Measurements from ENCODE around the gene CARD11.

CARD11 gene

GRCh38 chr7:3013975-3014792, 29.5 kb downstream of the CARD11 start:
- no peak for DNase-seq

- no peak for DNase-seq
Measured at GRCh38 chr7:3011211-3011852, 32.3 kb downstream of the CARD11 start.

GRCh38 chr7:3010161-3010560, 33.5 kb downstream of the CARD11 start:
- DNase-seq = no peak

- DNase-seq = no peak
Measured at GRCh38 chr7:3009086-3009485, 34.6 kb downstream of the CARD11 start.

GRCh38 chr7:3008386-3008785, 35.3 kb downstream of the CARD11 start:
- DNase-seq = no peak

- DNase-seq = no peak
Measured at GRCh38 chr7:3007696-3008095, 36.0 kb downstream of the CARD11 start.

GRCh38 chr7:3005257-3005656, 38.4 kb downstream of the CARD11 start:
- no peak for DNase-seq

- DNase-seq = no peak
Measured at GRCh38 chr7:3003936-3004335, 39.7 kb downstream of the CARD11 start.

- no peak for DNase-seq
Measured at GRCh38 chr7:3002631-3003030, 41.0 kb downstream of the CARD11 start.

- no peak for DNase-seq
Measured at GRCh38 chr7:3000566-3000965, 43.1 kb downstream of the CARD11 start.

GRCh38 chr7:2999078-2999500, 44.6 kb downstream of the CARD11 start:
- DNase-seq = no peak

- DNase-seq = no peak
Measured at GRCh38 chr7:2997014-2997413, 46.7 kb downstream of the CARD11 start.

GRCh38 chr7:2996141-2996540, 47.5 kb downstream of the CARD11 start:
- no peak for DNase-seq

- DNase-seq = no peak
Measured at GRCh38 chr7:2993868-2994267, 49.8 kb downstream of the CARD11 start.

- DNase-seq = no peak
Measured at GRCh38 chr7:2993396-2993795, 50.3 kb downstream of the CARD11 start.

- DNase-seq = no peak
Measured at GRCh38 chr7:2990949-2991470, 52.7 kb downstream of the CARD11 start.

- no peak for DNase-seq
Measured at GRCh38 chr7:2986561-2986960, 57.1 kb downstream of the CARD11 start.

- DNase-seq = no peak
Measured at GRCh38 chr7:2985866-2986265, 57.8 kb downstream of the CARD11 start.

- DNase-seq = no peak
Measured at GRCh38 chr7:2984091-2984490, 59.6 kb downstream of the CARD11 start.

GRCh38 chr7:2983586-2983985, 60.1 kb downstream of the CARD11 start:
- no peak for DNase-seq

- peak; percentile 63 for DNase-seq
Measured at GRCh38 chr7:2982831-2983230, 60.8 kb downstream of the CARD11 start.

- DNase-seq = no peak
Measured at GRCh38 chr7:2982401-2982800, 61.3 kb downstream of the CARD11 start.

GRCh38 chr7:2981103-2981480, 62.6 kb downstream of the CARD11 start:
- no peak for DNase-seq

- peak; percentile 33 for DNase-seq
Measured at GRCh38 chr7:2980401-2981102, 63.1 kb downstream of the CARD11 start.
